K562 (cell line): Measurements from ENCODE around the gene SPEM2. TPM values are rescaled to one million over a fixed set of nuclear protein-coding genes. Genes with fewer than 3 reads are reported as not detected.
A peak's percentile ranks its signal among the peaks of the same experiment; 100 is the strongest.

Experiments used
- ATAC-seq: fragments of 200-7000 bp; cut with Tn5 transposase; 3 replicates; pipeline ENCODE4 v1.9.1; 2020; ENCODE audit warnings: moderate library complexity
- BruUV-seq: library from RNA; stranded (reverse); fragments of 400-500 nt; replicated peaks from 2 replicates; lab custom pipeline; 2021; lab: Mats Ljungman, UMichigan
- CTCF ChIA-PET: fragments of 300-600 bp; formaldehyde crosslinking; extraction: SDS; loops from one replicate; lab custom pipeline; 2021; ENCODE audit warnings: low intra/inter-chr PET ratio; lab: Yijun Ruan, JAX
- POLR2A ChIA-PET: fragments of 300-600, 350-650 bp; sonication (Branson Sonifier 250); formaldehyde crosslinking; extraction: SDS; loops from one replicate; lab custom pipeline; 2021; ENCODE audit warnings: antibody characterized with exemption, inconsistent platforms; lab: Yijun Ruan, JAX
- DNase-seq, 4 experiments: peaks; one replicate each; pipeline versions ENCODE4 v3.0.0 to v3.0.0-alpha.2; 2011 to 2018; ENCODE audit warnings: low spot score in 3 of 4, mixed read lengths in 3 of 4; ENCODE audit errors: extremely low read depth in 1 of 4
- FAIRE-seq: peaks from 2 replicates; lab custom pipeline; 2011; peaks lifted over from hg19 to GRCh38; lab: Jason Lieb, UNC
- H2AFZ ChIP-seq: 2 replicates; pipeline ENCODE4 v1.6.0; 2011; ENCODE audit warnings: low read depth, low read length, control low read depth, inconsistent platforms
- H3K27ac ChIP-seq: fragments of 200-600 bp; 3 replicates; pipeline ENCODE4 v1.8.0; 2011; ENCODE audit warnings: low read depth, mild to moderate bottlenecking, control low read depth, inconsistent platforms, low read length, moderate library complexity, mixed read lengths; ENCODE audit errors: extremely low read depth
- H3K27me3 ChIP-seq, 2 experiments: fragments of 300-600 bp in 1 of 2; 2 replicates in 1 of 2; 3 replicates in 1 of 2; pipeline versions ENCODE4 v1.6.0 to v1.8.0; 2011; ENCODE audit warnings: inconsistent platforms in 2 of 2, low read length in 2 of 2, mild to moderate bottlenecking in 1 of 2, mixed read lengths in 1 of 2, moderate library complexity in 1 of 2; ENCODE audit not compliant: control insufficient read depth in 2 of 2, insufficient read depth in 2 of 2
- H3K36me3 ChIP-seq: fragments of 300-600 bp; 3 replicates; pipeline ENCODE4 v1.8.0; 2011; ENCODE audit warnings: mild to moderate bottlenecking, low read length, inconsistent platforms; ENCODE audit not compliant: control insufficient read depth, insufficient read depth
- H3K4me1 ChIP-seq, 2 experiments: fragments of 200-600 bp in 1 of 2; replicated peaks in 1 of 2; 2 replicates in 1 of 2; 3 replicates in 1 of 2; pipeline versions ENCODE4 v1.5.1 to v1.8.0; 2011; ENCODE audit warnings: inconsistent platforms in 2 of 2, low read length in 2 of 2, mild to moderate bottlenecking in 1 of 2, mixed read lengths in 1 of 2, moderate library complexity in 1 of 2; ENCODE audit not compliant: control insufficient read depth in 2 of 2, insufficient read depth in 2 of 2
- H3K4me2 ChIP-seq: 2 replicates; pipeline ENCODE4 v1.6.1; 2011; ENCODE audit warnings: low read length, control low read depth, inconsistent platforms, mixed read lengths; ENCODE audit not compliant: insufficient read depth
- H3K4me3 ChIP-seq: fragments of 200-600 bp; sonication (generic), shearing (Covaris generic); 2 replicates; pipeline ENCODE4 v1.5.1; 2016; ENCODE audit warnings: control low read depth, inconsistent platforms
- H3K79me2 ChIP-seq: fragments of 200-600 bp; 3 replicates; pipeline ENCODE4 v1.8.0; 2011; ENCODE audit warnings: low read length, inconsistent platforms; ENCODE audit not compliant: control insufficient read depth, insufficient read depth
- H3K9ac ChIP-seq, 2 experiments: 2 replicates each; pipeline versions ENCODE4 v1.6.0 to v1.6.1; 2011; ENCODE audit warnings: low read depth in 2 of 2, low read length in 2 of 2, control low read depth in 1 of 2, inconsistent platforms in 1 of 2, mild to moderate bottlenecking in 1 of 2, mixed read lengths in 1 of 2; ENCODE audit not compliant: insufficient read depth in 1 of 2
- H3K9me1 ChIP-seq: one replicate; pipeline ENCODE4 v1.6.0; 2011; ENCODE audit warnings: inconsistent platforms, mild to moderate bottlenecking, low read length, moderate library complexity; ENCODE audit not compliant: control insufficient read depth, insufficient read depth
- H3K9me3 ChIP-seq: replicated peaks from 2 replicates; pipeline ENCODE4 v1.5.1; 2011; ENCODE audit warnings: low read depth, low read length, inconsistent platforms; ENCODE audit not compliant: control insufficient read depth, insufficient read depth
- H4K20me1 ChIP-seq: replicated peaks from 2 replicates; pipeline ENCODE4 v1.6.1; 2011; ENCODE audit warnings: low read length, inconsistent platforms, mixed read lengths; ENCODE audit not compliant: control insufficient read depth, insufficient read depth
- BHLHE40 ChIP-seq: IDR thresholded peaks from 2 replicates; pipeline ENCODE4 v1.6.1; 2011; ENCODE audit warnings: low read length, improper control_type of control experiment
- CTCF ChIP-seq, 3 experiments: IDR thresholded peaks in 2 of 3; conservative IDR thresholded peaks in 1 of 3; 2 replicates each; pipeline ENCODE4 v1.5.1; 2011 to 2012; ENCODE audit warnings: low read length in 3 of 3, mild to moderate bottlenecking in 3 of 3, control low read depth in 2 of 3, improper control_type of control experiment in 1 of 3, inconsistent platforms in 1 of 3, low read depth in 1 of 3, mixed read lengths in 1 of 3, moderate library complexity in 1 of 3; ENCODE audit not compliant: insufficient read depth in 2 of 3
- HOXB6 ChIP-seq: fragments of 250-450 bp; sonication (Bioruptor Pico); IDR thresholded peaks from 2 replicates; pipeline ENCODE4 v1.5.1; 2022; ENCODE audit warnings: mild to moderate bottlenecking, borderline replicate concordance
- NR2C1 ChIP-seq, 2 experiments: fragments of 450-650 bp; IDR thresholded peaks; 2 replicates each; pipeline ENCODE4 v1.6.1; 2017; ENCODE audit warnings: mild to moderate bottlenecking in 2 of 2, antibody characterized with exemption in 1 of 2, inconsistent platforms in 1 of 2, missing compliant biosample characterization in 1 of 2, missing genetic modification characterization in 1 of 2
- POLR3A ChIP-seq: IDR thresholded peaks from 2 replicates; pipeline ENCODE4 v1.6.1; 2011; ENCODE audit warnings: borderline replicate concordance, mild to moderate bottlenecking, moderate library complexity; ENCODE audit not compliant: insufficient read length, insufficient read depth; ENCODE audit errors: extremely low read depth
- RBBP5 ChIP-seq: fragments of 200-600 bp; sonication (generic); IDR thresholded peaks from 2 replicates; pipeline ENCODE4 v1.6.1; 2012; ENCODE audit warnings: borderline replicate concordance, mild to moderate bottlenecking, low read length, control low read depth, inconsistent platforms; ENCODE audit not compliant: insufficient read depth, poor library complexity, severe bottlenecking
- SIRT6 ChIP-seq: IDR thresholded peaks from one replicate; pipeline ENCODE4 v1.6.1; 2012; ENCODE audit warnings: low read depth, mild to moderate bottlenecking, control low read depth, inconsistent platforms, low read length, moderate library complexity
- SMAD4 ChIP-seq: fragments of 250-450 bp; sonication (Bioruptor Pico); conservative IDR thresholded peaks from 2 replicates; pipeline ENCODE4 v1.8.0; 2021; ENCODE audit warnings: inconsistent platforms, mild to moderate bottlenecking, moderate library complexity
- TBP ChIP-seq: optimal IDR thresholded peaks from 2 replicates; pipeline ENCODE3; 2011; ENCODE audit warnings: low read depth, low read length, improper control_type of control experiment
- ZNF175 ChIP-seq: fragments of 200-800 bp; sonication (Bioruptor generic); IDR thresholded peaks from 2 replicates; pipeline ENCODE4 v1.6.1; 2016; ENCODE audit warnings: low read depth, mild to moderate bottlenecking, missing genetic modification characterization, missing compliant biosample characterization
- ZNF224 ChIP-seq: sonication (generic); formaldehyde crosslinking; IDR thresholded peaks from 2 replicates; pipeline ENCODE4 v1.8.0; 2022; ENCODE audit warnings: mild to moderate bottlenecking, missing genetic modification reagents
- ZNF444 ChIP-seq: fragments of 250-450 bp; sonication (Bioruptor Pico); IDR thresholded peaks from 2 replicates; pipeline ENCODE4 v1.4.0; 2020; ENCODE audit warnings: mild to moderate bottlenecking, moderate library complexity
- ZNF583 ChIP-seq: fragments of 250-450 bp; sonication (Bioruptor Pico); IDR thresholded peaks from 2 replicates; pipeline ENCODE4 v1.4.0; 2020
- ZNF707 ChIP-seq: fragments of 250-450 bp; sonication (Bioruptor Pico); conservative IDR thresholded peaks from 2 replicates; pipeline ENCODE4 v1.8.0; 2022; ENCODE audit warnings: inconsistent platforms, mild to moderate bottlenecking, moderate library complexity
- WGBS: fragments of 100-300 bp; shearing (Covaris generic); methylation state at CpG from one replicate; pipeline ENCODE4 v1.1.6; 2016; ENCODE audit warnings: low coverage, mixed read lengths; ENCODE audit not compliant: insufficient coverage; ENCODE audit errors: missing lambda C conversion rate; 5-methylcytosine and 5-hydroxymethylcytosine counted together
- in situ Hi-C: fragments of 300-500 bp; cut with MboI; formaldehyde crosslinking; loops from 4 replicates; pipeline ENCODE4 v1.15.0; 2018; ENCODE audit warnings: inconsistent platforms, mixed read lengths
- intact Hi-C: fragments of 100-400 bp; cut with micrococcal nuclease; formaldehyde crosslinking; loops from 2 replicates; pipeline ENCODE4 v1.14.2; 2022
- polyA plus RNA-seq, 8 experiments: library from polyadenylated mRNA; depleted of rRNA in 4 of 8; stranded (reverse) in 5 of 8; unstranded in 3 of 8; fragments of >200 nt; fragmentation: Nextera tagmentation in 2 of 8; fragmentation: Illumina TruSeq in 1 of 8; extraction: Ambion mirVana in 2 of 8; extraction: Trizol in 1 of 8; gene quantifications; 2 replicates each; pipeline versions ENCODE4 v1.2.1 to v1.2.3, GENCODE V29; 2011 to 2014; ENCODE audit warnings: inconsistent platforms in 1 of 8, missing spikeins in 1 of 8
- total RNA-seq, 7 experiments: library from RNA; depleted of rRNA in 6 of 7; stranded (reverse); fragments of >200 nt in 6 of 7; fragmentation: Illumina TruSeq in 2 of 7; extraction: Trizol in 2 of 7; gene quantifications; 2 replicates each; pipeline versions ENCODE4 v1.2.1 to v1.2.3, GENCODE V29; 2011 to 2021; ENCODE audit warnings: low replicate concordance in 1 of 7
- TF ChIP-seq, protein P1 (sequence below): sonication (generic); formaldehyde crosslinking; IDR thresholded peaks from 2 replicates; pipeline ENCODE4 v1.8.1; 2023; ENCODE audit warnings: mild to moderate bottlenecking, missing genetic modification reagents

Gene SPEM2
- total and polyA plus RNA-seq, 9 of the 15 experiments (the other 6 are each of a cell fraction or from before 2014, with no cell fraction given), result not detected

- TF ChIP-seq, protein P1, sequence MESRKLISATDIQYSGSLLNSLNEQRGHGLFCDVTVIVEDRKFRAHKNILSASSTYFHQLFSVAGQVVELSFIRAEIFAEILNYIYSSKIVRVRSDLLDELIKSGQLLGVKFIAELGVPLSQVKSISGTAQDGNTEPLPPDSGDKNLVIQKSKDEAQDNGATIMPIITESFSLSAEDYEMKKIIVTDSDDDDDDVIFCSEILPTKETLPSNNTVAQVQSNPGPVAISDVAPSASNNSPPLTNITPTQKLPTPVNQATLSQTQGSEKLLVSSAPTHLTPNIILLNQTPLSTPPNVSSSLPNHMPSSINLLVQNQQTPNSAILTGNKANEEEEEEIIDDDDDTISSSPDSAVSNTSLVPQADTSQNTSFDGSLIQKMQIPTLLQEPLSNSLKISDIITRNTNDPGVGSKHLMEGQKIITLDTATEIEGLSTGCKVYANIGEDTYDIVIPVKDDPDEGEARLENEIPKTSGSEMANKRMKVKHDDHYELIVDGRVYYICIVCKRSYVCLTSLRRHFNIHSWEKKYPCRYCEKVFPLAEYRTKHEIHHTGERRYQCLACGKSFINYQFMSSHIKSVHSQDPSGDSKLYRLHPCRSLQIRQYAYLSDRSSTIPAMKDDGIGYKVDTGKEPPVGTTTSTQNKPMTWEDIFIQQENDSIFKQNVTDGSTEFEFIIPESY, result 0 out of 2 replicates have a peak, but pooled peaks have one; percentile 32
- TF ChIP-seq ZNF224 (CRISPR knock-in tag), result no peak
- no peak for TF ChIP-seq TBP
- no peak for TF ChIP-seq SMAD4
- no peak for TF ChIP-seq NR2C1 (IDR thresholded peaks at IDR 0.05)
- no peak for TF ChIP-seq NR2C1 (tag; IDR thresholded peaks at IDR 0.05)
- TF ChIP-seq BHLHE40, result peak; percentile 78
- no peak for TF ChIP-seq ZNF175 (CRISPR knock-in tag)
- TF ChIP-seq ZNF707 (CRISPR knock-in tag), result no peak
Observed at GRCh38 chr17:7410634-7411426, 14.6 kb upstream of the SPEM2 start (continued).

DNA sequence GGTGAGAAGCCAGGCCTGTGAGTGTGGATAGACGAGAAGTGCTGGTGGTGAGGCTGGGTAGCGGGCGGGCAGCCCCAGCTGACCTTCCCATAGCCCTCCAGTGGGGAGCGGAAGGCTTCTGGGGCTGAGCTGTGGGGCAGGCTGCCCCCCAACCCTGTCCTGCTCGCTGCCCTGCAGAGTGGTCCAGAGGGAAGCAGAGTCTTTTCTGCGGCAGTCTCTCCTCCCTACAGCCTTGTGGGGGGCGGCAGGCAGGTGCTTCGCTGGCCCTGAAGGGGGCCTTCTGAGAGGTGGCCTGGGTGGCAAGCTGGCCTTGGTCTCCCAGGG, 14.0 kb upstream of the SPEM2 start:
- BruUV-seq, result no TSS peak
- DNase-seq (no peak), ATAC-seq (no peak), FAIRE-seq (no peak)
- ChIA-PET POLR2A (no interaction called here), CTCF (no interaction called here)
- H3K27ac ChIP-seq, result no peak overlapping the region
- no peaks in the 10 kb centered on the region for H4K20me1 ChIP-seq
- H3K4me1 ChIP-seq, result peaks cover 0 to 16% of the 10 kb centered on the region in 2 experiments; a peak in 2 of 5 replicates
- no peak overlapping the region for H2AFZ ChIP-seq
- intact Hi-C loops, result no loop called here
- 0 out of 3 replicates have a peak, but pooled peaks cover 3% of the 10 kb centered on the region for H3K36me3 ChIP-seq
- WGBS, result 80% methylated on average over 6 of the region's 8 CpGs
- H3K9me1 ChIP-seq, result no peaks in the 10 kb centered on the region
- no peak overlapping the region for H3K4me2 ChIP-seq
- H3K79me2 ChIP-seq, result no peaks in the 10 kb centered on the region
- H3K27me3 ChIP-seq, result no peaks in the 10 kb centered on the region
- H3K9me3 ChIP-seq, result no peaks in the 10 kb centered on the region
- in situ Hi-C loops, result no loop called here
- H3K4me3 ChIP-seq, result no peak overlapping the region
- H3K9ac ChIP-seq, result no peak overlapping the region; a peak in 1 of 4 replicates
- TF ChIP-seq ZNF444 (CRISPR knock-in tag) (no peak), RBBP5 (no peak), SIRT6 (no peak), CTCF (IDR thresholded peaks at IDR 0.05 in 2 of 3, conservative IDR thresholded peaks at IDR 0.05 in 1 of 3; ENCODE audit: insufficient read depth in 2 of 3, low read depth in 1 of 3, low read length in 3 of 3) (no peak), ZNF583 (CRISPR knock-in tag) (no peak), HOXB6 (CRISPR knock-in tag) (no peak), POLR3A (no peak)
